HG03139 (cell line): Measurements from ENCODE around the gene SYNE2.

Source experiments
- ATAC-seq: cut with Tn5 transposase; IDR thresholded peaks from one replicate; pipeline ENCODE4 v1.9.1; 2021; ENCODE audit not compliant: unreplicated experiment

Gene SYNE2

DNA sequence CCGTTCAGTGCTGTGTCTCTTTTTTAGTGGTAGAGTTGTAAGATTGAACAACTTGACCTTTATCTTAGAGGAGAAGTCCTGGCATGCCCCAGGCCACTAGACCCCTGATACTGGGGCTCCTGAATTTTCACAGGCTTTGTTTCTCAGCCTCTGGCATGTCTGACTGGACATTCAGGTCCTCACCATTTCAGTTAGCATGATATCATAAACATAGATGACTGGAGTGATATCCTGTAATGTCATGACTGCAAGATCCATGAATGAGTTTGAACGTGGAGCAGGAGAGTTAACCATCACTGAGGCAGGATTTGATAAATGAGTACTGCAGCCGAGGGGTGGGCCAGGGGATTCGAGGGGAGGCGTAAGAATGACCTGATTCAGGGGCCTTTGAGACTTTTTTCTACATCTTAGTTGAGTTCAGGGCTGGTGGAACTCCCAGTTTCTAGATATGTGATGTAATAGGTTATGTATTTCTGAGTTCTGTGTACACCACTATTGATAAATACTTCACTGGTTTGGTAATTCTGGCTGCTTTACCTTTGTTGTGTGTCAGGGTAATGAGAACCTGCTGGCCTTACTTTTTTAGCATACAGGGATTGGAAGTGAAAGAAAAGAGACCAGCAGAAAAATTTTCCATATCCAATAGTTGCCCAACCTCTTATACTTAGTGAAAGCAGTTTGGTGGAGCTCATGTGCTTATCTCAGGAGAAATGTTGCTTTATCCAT, 217.0 kb downstream of the SYNE2 start:
- ATAC-seq, result no peak

GRCh38 chr14:64074961-64075612, 222.3 kb downstream of the SYNE2 start:
- no peak for ATAC-seq

DNA sequence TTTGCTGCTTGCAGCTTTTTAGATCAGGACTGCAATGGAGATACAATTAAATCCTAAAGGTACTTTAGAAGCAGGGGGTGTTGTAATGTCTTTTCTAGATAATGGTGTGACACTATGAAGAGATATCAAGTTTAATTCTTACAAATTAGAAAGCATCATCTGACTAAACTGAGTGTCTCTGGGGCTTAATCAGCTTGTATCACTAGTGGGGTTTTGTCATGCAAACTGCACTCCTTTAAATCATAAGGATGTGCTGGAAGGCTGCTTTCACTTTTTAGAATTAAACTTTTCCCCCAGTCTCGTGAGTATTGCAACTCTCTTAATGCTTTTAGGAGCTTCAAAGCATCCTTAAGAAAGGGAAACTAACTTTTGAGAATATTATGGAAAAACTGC, 222.8 kb downstream of the SYNE2 start:
- no peak for ATAC-seq

GRCh38 chr14:64080452-64080851, 227.6 kb downstream of the SYNE2 start:
- no peak for ATAC-seq

- ATAC-seq, result no peak
These were observed 228.5 kb downstream of the SYNE2 start for GRCh38 chr14:64081174-64081746.

DNA sequence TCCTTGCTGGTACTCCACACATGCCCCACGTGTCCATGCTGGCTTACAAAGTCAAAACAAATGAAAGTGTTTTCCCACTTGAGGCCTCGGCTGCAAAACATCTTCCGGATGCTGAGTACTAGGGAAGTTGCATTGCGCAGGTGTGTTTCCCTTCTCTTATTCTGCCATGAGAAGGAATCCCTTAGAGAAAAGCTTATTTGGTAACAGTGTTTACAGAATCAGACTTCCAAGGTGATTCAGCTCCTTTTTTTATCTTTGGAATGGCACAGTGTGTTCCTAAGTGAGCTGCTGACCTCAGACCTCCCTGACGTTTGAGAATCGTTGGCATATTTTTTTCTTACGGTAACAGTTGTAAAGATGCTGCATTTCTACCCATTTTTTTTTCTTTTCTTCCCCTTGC, 230.0 kb downstream of the SYNE2 start:
- no peak for ATAC-seq

DNA sequence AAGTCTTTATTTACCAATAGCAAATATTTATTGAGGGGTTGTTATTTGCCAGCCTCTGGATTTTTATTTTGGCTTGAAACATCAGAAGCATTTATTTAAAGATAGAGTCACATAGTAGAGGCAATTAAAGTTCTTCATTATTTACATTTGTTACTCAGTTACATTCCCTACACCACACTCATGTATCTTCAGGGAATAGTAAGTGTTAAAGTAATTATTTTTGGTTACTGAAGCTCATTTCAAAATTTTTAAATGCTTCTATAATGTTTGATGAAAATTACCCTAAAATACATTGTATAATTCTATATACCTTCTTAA, 235.8 kb downstream of the SYNE2 start:
- no peak for ATAC-seq

GRCh38 chr14:64089920-64090319, 237.1 kb downstream of the SYNE2 start:
- ATAC-seq, result no peak

- no peak for ATAC-seq
These were observed 238.4 kb downstream of the SYNE2 start for GRCh38 chr14:64091217-64091616.

DNA sequence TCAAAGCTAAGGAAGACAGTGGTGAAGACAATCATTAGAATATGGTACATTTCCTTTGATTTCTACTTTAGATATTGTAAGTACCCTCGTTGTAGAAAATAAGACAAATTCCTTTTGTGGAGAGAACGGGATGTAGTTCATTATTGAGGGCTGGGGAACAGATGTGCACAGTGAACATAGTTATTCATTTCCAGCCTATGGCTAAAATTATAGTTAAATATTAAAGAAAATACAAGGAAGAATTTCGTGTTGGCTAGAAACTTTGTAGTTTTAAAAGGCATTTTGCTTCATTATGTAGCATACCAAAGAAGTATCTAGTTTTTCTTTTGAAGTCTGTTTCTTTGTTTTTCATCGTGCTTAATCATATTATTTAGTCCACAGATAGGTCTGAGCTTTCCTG, 239.5 kb downstream of the SYNE2 start:
- ATAC-seq, result no peak

DNA sequence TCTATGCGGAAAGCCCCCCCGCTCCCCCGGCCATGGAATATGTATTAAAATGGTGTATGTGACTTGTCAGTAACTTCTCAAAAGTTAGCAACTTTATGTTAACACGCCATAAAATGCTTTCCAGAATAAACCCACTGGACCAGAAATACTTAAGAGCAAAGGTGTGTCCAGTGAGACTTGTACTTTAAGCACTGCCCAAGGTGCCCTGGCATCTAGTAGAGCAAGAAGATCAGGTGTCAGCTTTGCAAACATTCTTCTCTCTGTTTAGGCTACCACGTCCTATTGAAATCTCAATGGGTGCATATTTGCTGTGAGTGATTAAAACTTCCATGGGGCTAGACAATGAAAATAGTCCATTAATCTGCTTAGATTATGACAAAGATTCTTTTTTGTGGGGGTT, 240.1 kb downstream of the SYNE2 start:
- ATAC-seq, result no peak

- ATAC-seq, result no peak
These were observed 242.8 kb downstream of the SYNE2 start for GRCh38 chr14:64095620-64096019.

GRCh38 chr14:64098120-64098519, 245.3 kb downstream of the SYNE2 start:
- ATAC-seq, result no peak

DNA sequence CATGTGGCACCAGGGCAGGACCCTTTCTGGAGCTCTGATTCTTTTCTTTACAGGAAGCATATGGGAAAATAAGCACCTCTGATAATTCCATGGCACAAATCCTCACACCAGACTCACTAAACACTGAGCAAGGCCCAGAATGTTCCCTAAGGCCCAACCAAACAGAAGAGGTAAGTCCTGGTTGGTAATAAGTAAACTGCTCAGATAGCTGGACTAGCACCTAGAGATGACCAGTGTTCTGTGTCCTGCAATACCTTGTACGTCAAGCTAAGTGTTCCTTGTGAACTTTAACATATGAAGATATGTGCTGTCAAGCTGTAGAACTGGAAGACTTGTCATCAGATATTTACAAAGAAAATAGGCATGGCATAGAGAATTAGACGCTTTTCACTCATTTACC, 254.6 kb downstream of the SYNE2 start:
- ATAC-seq, result no peak

DNA sequence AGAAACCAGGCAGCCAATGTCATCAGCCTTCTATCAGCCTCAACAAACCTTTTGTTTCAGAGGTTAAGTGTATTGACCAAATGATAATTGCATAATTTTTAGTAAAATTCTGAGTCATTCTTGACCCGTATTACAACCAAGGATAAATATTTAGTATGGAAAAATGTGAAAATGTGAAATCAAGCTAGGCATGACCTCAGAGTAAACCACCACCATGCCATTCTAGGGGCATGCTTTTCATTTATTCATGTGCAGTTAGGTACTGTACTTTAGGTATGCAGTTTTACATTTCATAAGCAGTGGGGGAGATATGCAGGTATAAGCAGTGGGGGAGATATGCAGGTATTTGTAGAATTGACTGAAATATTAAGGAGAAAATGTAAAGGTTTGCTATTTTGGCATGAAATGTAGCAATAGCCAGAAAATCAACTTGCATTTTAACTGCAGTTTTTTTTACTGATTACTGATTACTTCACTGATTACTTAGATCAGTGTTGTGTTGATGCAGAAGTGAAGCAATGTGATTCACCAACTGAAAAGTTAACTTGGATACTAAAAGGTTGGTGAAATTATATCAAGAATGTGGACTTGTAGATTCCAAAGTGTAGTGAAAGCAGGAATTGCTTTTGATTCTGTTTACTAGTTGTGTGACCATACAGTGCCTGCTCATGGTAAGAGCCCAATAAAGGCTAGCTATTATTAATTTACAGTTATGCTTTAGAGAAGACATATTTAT, 257.2 kb downstream of the SYNE2 start:
- no peak for ATAC-seq

- no peak for ATAC-seq
These were observed 258.0 kb downstream of the SYNE2 start for GRCh38 chr14:64110802-64111201.

- ATAC-seq, result no peak
These were observed 260.3 kb downstream of the SYNE2 start for GRCh38 chr14:64112867-64113678.

GRCh38 chr14:64114166-64114565, 261.4 kb downstream of the SYNE2 start:
- ATAC-seq, result no peak

DNA sequence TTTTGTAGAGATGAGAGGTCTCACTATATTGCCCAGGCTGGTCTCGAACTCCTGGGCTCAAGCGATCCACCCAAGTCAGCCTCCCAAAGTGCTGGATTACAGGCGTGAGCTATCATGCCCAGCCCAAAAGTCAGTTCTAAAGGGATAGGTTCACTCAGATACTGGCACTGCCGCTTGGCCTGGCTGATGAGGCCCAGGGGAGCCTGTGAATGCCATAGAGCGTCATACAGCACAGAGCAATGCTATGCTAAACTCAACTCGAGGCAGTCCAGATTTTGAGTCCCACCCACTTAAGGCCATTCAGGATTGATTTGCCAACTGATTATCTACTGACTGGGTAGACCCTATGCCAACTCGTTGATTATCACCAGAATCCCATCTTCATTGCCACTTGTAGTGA, 262.0 kb downstream of the SYNE2 start:
- no peak for ATAC-seq

- ATAC-seq, result no peak
These were observed 262.6 kb downstream of the SYNE2 start for GRCh38 chr14:64115401-64115800.
